ENCODE results near the gene ACAN. TPM values are rescaled to one million over a fixed set of nuclear protein-coding genes. Genes with fewer than 3 reads are reported as not detected.

The ACAN gene
- 0.16 and 0.63 TPM in 2 replicates for total RNA-seq

GRCh38 chr15:88803241-88803919, at the start of gene ACAN:
ACAN (plus strand) TSS chr15:88803436; CDS start chr15:88836207, 32,771 bp downstream.

GRCh38 chr15:88894819-88895767, 91.9 kb downstream of the ACAN start, which contains the start of gene HAPLN3:
HAPLN3 (minus strand) TSS chr15:88895544; CDS start chr15:88887298, 8,246 bp downstream.

GRCh38 chr15:88913017-88913849, 110.0 kb downstream of the ACAN start, which contains the start of gene MFGE8:
MFGE8 (minus strand) TSS chr15:88913379; CDS start chr15:88913319, 60 bp downstream.

Other genes starting within 250 kb of the ACAN start
- gene AEN, start 182.1 kb upstream of the ACAN start, total RNA-seq: 31.7 and 44.0 TPM in 2 replicates
- gene ISG20, start 164.4 kb upstream of the ACAN start, total RNA-seq: 2.6 and 5.7 TPM in 2 replicates
- gene HAPLN3, start 92.1 kb downstream of the ACAN start, total RNA-seq: 13.5 and 14.2 TPM in 2 replicates
- 177 and 339 TPM in 2 replicates for gene MFGE8, start 109.9 kb downstream of the ACAN start, total RNA-seq